Measurements from ENCODE around the gene GGTLC1. TPM values are rescaled to one million over a fixed set of nuclear protein-coding genes. Genes with fewer than 3 reads are reported as not detected.
A peak's percentile ranks its signal among the peaks of the same experiment; 100 is the strongest.

Gene GGTLC1
- total RNA-seq, 2 donors from 2014 or later = not detected

DNA sequence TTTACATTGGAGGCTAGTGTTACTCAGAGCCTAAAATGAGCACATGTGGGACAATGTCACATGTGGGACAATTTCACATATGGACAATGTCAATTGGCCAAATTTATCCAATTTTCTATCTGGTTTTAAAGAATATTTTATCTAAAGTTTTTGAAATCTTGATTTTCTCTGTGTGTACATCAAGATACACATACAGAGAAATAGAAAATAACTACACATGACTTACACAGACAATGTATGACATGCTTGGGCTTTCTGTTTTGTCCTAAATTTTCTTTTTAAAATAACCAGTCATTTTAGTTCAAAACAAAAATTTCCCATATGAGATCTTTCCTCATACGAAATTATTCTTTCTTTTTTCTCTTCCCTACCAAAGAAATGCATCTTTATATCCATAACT, 24.6 kb downstream of the GGTLC1 start:
- no peak overlapping the region for H3K4me3 Mint-ChIP-seq
- no peaks in the 10 kb centered on the region for H3K36me3 Mint-ChIP-seq (ENCODE audit: low read depth)
- no peaks in the 10 kb centered on the region for H3K4me1 Mint-ChIP-seq
- no peak for ATAC-seq (replicated peaks)
- no peak overlapping the region for H3K27ac Mint-ChIP-seq
- peaks cover 9% of the 10 kb centered on the region for H3K9me3 Mint-ChIP-seq
- H3K27me3 Mint-ChIP-seq = peaks cover 17% of the 10 kb centered on the region

DNA sequence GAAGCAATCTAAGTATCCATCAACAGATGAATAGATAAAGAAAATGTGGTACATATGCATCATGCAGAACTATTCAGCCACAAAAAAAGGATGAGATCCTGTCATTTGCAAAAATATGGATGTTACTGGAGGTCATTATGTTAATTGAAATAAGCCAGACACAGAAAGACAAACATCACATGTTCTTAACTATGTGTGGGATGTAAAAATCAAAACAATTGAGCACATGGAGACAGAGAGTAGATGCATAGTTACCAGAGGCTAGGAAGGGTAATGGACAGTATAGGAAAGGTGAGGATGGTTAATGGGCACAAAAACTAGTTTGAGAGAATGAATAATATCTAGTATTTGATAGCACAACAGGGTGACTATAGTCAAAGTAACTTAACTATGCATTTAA, 26.3 kb downstream of the GGTLC1 start:
- Mint-ChIP-seq H3K9me3 (peaks cover 9% of the 10 kb centered on the region), H3K27ac (no peak overlapping the region), H3K4me3 (no peak overlapping the region), H3K27me3 (peaks cover 17% of the 10 kb centered on the region), H3K36me3 (ENCODE audit: low read depth) (no peaks in the 10 kb centered on the region), H3K4me1 (no peaks in the 10 kb centered on the region)
- no peak for ATAC-seq (replicated peaks)

DNA sequence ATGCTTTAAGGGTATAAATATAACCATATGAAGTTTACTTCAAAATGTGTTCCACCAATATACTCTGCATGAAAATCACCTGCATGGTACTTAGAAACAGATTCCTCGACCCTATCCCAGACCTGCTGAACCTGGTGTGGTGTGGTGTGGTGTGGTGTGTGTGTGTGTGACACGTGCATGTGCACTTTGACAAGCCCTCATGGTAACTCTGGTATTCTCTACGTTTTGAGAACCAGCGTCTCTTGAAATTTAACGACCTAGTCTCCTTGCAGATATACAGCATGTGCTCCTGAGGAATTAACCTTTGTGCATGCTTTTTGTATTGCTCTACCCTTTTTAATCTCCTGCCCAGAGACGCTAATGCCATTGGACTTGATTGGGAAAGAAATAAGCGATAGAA, 29.5 kb downstream of the GGTLC1 start:
- Mint-ChIP-seq H3K9me3 (no peaks in the 10 kb centered on the region), H3K36me3 (ENCODE audit: low read depth) (no peaks in the 10 kb centered on the region), H3K27me3 (peaks cover 15% of the 10 kb centered on the region), H3K4me3 (no peak overlapping the region), H3K4me1 (no peaks in the 10 kb centered on the region), H3K27ac (no peak overlapping the region)
- no peak for ATAC-seq (replicated peaks)

DNA sequence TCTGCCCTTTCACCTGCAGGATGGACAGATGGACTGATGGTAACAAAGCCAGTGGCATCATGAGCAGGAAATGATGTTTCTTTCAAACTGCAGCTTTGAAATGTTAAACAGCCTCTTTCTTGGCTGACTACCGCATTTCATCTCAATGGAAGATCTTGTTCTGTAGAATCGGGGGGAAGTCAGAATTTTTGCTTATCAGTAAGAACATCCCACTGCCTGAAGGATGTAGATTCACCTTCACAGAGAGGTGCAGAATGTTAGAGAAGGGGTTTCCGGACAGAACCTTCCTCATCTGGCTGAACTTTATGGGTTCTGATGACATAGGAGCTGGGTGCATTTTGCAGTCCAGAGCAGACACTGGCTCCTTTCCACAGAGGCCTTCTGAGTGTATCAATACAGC, 32.7 kb downstream of the GGTLC1 start:
- Mint-ChIP-seq H3K4me1 (no peaks in the 10 kb centered on the region), H3K9me3 (no peaks in the 10 kb centered on the region), H3K36me3 (ENCODE audit: low read depth) (no peaks in the 10 kb centered on the region), H3K27ac (no peak overlapping the region), H3K4me3 (no peak overlapping the region), H3K27me3 (peaks cover 21% of the 10 kb centered on the region)
- no peak for ATAC-seq (replicated peaks)

DNA sequence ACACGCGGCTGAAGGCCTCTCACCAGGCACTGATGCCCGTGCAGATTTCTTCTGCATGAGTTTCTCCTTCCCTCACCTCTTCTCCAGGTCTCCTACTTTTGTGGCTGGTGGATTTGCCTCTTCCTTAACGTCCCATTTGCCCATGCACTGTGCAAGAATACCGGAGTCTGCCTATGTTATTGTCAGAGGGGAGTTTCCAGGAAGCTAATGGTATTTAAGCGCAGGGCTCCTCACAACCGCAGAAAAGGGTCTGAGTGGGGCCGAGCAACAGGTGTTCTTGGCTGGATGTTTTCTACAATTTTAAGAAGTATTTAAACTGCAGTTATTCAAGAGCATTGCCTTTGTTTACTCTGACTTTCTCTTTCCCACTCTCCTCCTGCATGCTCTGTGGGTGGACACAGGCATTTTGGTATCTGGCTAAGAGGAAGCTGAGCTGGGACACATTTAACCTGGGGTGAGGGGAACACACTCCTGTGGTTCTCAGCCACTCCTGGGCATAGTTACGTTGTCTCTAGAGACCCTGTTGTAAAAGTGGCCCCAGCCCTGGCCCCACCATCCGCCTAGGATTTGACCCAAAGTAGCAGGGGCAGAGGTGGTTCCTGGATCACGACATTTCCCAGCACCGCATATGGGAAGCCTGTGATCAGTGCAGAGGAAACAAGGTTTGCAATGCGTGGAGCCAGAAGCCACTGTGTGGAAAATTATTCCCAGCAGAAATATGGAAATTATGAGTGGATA, 34.4 kb downstream of the GGTLC1 start:
- ATAC-seq (replicated peaks) = no peak
- Mint-ChIP-seq H3K4me3 (no peak overlapping the region), H3K9me3 (no peaks in the 10 kb centered on the region), H3K27me3 (peaks cover 25% of the 10 kb centered on the region), H3K27ac (no peak overlapping the region), H3K36me3 (ENCODE audit: low read depth) (no peaks in the 10 kb centered on the region), H3K4me1 (no peaks in the 10 kb centered on the region)

DNA sequence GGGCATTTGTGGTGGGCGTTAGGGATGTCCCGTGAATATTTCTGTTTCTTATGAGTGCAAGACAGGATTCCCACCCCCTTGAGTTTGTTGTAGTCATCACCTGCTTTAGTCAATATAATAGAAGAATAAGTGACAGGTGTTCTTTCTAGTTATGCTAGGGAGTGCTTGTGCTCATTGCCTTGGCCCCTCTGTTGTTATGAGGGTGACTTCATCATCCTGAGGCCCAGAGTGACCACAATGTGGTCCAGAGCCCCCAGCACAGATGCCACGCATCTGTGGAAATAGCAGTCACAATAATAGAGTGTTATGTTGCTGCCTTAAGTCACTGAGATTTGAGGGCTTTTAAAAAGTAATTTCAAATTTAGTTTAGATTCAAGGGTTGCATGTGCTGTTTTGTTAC, 42.4 kb downstream of the GGTLC1 start:
- Mint-ChIP-seq H3K4me1 (no peaks in the 10 kb centered on the region), H3K27ac (no peak overlapping the region), H3K27me3 (peaks cover 11% of the 10 kb centered on the region), H3K9me3 (no peaks in the 10 kb centered on the region), H3K36me3 (ENCODE audit: low read depth) (no peaks in the 10 kb centered on the region), H3K4me3 (no peak overlapping the region)
- ATAC-seq (replicated peaks) = no peak

DNA sequence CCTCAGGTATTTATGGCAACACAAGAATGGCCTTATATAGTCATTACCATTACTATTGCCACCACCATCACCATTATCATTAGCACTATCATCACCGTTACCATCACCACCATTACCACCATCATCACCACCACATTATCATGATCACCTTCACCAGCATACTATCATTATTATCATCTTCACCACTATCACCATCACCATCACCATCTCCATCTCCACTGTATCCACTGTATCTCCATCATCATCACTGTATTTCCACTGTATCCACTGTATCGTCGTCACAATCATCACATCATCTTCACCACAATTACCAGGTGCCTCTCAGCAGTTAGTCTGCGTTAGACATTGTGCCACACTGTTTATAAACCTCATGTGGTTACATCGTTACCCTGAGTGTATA, 45.3 kb downstream of the GGTLC1 start:
- no peak overlapping the region for H3K4me3 Mint-ChIP-seq
- no peaks in the 10 kb centered on the region for H3K9me3 Mint-ChIP-seq
- ATAC-seq (replicated peaks) = no peak
- no peaks in the 10 kb centered on the region for H3K4me1 Mint-ChIP-seq
- H3K27ac Mint-ChIP-seq = no peak overlapping the region
- no peaks in the 10 kb centered on the region for H3K36me3 Mint-ChIP-seq (ENCODE audit: low read depth)
- H3K27me3 Mint-ChIP-seq = peaks cover 6% of the 10 kb centered on the region

DNA sequence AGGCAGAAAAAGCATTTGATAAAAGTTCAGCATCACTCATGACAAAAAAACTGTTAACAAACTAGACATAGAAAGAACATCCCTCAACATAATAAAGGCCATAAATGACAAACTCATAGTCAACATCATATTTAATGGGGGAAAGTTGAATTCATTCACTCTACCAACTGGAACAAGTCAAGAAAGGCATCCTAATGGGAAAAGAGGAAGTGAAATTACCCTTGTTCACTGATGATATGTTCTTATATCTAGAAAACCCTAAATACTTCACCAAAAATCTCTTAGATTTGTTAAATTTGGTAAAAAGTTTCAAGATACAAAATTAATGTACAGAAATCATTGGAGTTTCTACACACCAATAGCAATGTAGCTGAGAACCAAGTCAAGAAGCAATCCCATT, 48.9 kb downstream of the GGTLC1 start:
- Mint-ChIP-seq H3K36me3 (ENCODE audit: low read depth) (no peaks in the 10 kb centered on the region), H3K9me3 (no peaks in the 10 kb centered on the region), H3K27me3 (peaks cover 3% of the 10 kb centered on the region), H3K27ac (no peak overlapping the region), H3K4me1 (no peaks in the 10 kb centered on the region), H3K4me3 (no peak overlapping the region)
- no peak for ATAC-seq (replicated peaks)

DNA sequence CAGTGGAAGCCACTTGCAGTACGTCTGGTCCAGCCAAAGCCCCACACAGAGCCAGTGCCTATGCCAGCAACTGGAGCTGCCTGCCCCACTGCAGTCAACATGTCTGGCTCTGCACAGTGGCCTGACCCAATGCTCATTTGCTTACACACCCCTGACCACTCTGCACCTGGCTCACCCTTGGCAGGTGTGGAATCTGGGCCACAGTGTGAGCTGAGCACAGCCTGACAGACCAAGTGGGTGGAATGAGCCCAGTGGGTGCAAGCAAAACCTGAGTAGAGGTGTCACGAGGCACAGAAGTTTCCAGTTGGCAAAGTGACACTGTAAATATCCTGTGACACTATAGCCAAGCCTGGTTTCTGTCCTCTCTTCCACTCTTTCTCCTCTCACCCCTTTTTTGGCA, 49.5 kb downstream of the GGTLC1 start:
- no peak for ATAC-seq (replicated peaks)

DNA sequence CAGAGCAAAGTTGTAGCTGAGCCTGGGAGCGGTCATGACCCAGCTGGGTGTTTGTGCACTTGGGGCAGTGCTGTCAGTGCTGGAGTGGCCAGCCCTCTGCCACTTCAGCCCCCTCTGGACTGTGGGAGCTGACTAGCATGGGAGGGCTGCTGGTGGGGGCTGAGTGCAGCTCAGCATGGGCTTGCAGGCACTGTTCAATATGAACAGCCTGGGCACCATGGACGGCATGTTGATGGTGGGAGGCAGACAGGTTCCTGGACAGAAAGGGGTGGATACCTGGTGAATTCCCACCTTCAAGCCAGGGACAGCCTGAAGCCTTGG, 50.5 kb downstream of the GGTLC1 start:
- no peak for ATAC-seq (replicated peaks)
- peaks cover 3% of the 10 kb centered on the region for H3K27me3 Mint-ChIP-seq
- no peak overlapping the region for H3K27ac Mint-ChIP-seq
- no peak overlapping the region for H3K4me3 Mint-ChIP-seq
- no peaks in the 10 kb centered on the region for H3K9me3 Mint-ChIP-seq
- H3K4me1 Mint-ChIP-seq = no peaks in the 10 kb centered on the region
- H3K36me3 Mint-ChIP-seq (ENCODE audit: low read depth) = no peaks in the 10 kb centered on the region

More for the DNA sequence above, 49.5 kb downstream of the GGTLC1 start:
- H3K27ac Mint-ChIP-seq = no peak overlapping the region
- no peaks in the 10 kb centered on the region for H3K36me3 Mint-ChIP-seq (ENCODE audit: low read depth)
- H3K27me3 Mint-ChIP-seq = peaks cover 3% of the 10 kb centered on the region
- H3K4me1 Mint-ChIP-seq = no peaks in the 10 kb centered on the region
- H3K4me3 Mint-ChIP-seq = no peak overlapping the region
- no peaks in the 10 kb centered on the region for H3K9me3 Mint-ChIP-seq

DNA sequence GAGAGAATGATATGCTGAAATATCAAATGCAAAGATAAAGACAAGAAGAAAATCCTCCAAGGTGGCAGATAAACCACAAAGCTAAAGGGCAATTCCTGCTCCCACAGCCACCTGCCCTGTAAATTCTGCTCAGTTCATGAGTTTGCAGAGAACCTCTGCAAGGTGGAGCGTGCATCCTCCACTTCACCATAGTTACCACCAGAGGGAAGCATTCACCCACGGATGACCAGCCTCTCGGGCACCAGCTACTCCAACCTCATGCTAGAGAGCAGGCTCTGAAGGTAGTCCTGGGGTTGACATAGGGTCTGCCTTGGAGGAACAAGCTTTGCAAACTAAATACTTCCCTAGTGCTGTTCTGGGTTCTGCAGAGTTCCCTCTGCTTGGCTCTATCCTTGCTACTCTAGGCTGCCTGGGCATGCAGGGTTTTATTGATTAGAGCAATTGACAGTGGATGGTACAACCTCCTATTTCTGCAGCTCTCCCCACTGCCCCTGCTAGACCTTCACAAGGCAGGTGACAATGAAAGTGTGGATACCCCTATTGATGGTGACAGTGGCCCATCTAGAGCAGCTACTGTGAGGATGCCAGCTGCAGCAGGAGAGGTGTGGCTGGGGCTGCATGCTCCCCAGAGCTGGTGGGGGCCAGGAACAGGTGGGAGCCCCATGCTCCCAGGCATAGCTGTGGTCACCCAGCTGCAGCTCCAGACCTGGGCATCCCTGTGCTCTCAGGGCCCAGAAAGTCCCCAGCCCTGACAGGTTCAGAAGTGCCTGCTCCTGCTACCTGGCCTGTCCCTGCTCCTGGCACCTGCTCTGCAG, 51.1 kb downstream of the GGTLC1 start:
- no peak overlapping the region for H3K4me3 Mint-ChIP-seq
- ATAC-seq (replicated peaks) = peak; percentile 85
- no peak overlapping the region for H3K27ac Mint-ChIP-seq
- peaks cover 3% of the 10 kb centered on the region for H3K27me3 Mint-ChIP-seq
- no peaks in the 10 kb centered on the region for H3K9me3 Mint-ChIP-seq
- H3K4me1 Mint-ChIP-seq = no peaks in the 10 kb centered on the region
- no peaks in the 10 kb centered on the region for H3K36me3 Mint-ChIP-seq (ENCODE audit: low read depth)

Other genes starting within 250 kb of the GGTLC1 start
- gene CST1, start 237.8 kb downstream of the GGTLC1 start, total RNA-seq = not detected
- gene CST2, start 162.1 kb downstream of the GGTLC1 start, total RNA-seq = not detected
- gene CST5, start 109.0 kb downstream of the GGTLC1 start, total RNA-seq = not detected